Amniotic epithelial cell (primary cell): ENCODE results near the gene FRG2C.
"Not testable (repeated sequence)": the region's sequence is repeated elsewhere in the genome, so short reads cannot be mapped to it uniquely, and the experiment has no call there.

Experiments used
- DNase-seq: peaks from one replicate; pipeline ENCODE4 v3.0.0-alpha.2; 2010; ENCODE audit warnings: low read depth

FRG2C gene

GRCh38 chr3:75664028-75664427, at the start of gene FRG2C:
Gene FRG2C, plus strand, starts transcription at chr3:75664328. Its CDS starts 52 bp downstream, at chr3:75664380.
- DNase-seq: not testable (repeated sequence)

DNA sequence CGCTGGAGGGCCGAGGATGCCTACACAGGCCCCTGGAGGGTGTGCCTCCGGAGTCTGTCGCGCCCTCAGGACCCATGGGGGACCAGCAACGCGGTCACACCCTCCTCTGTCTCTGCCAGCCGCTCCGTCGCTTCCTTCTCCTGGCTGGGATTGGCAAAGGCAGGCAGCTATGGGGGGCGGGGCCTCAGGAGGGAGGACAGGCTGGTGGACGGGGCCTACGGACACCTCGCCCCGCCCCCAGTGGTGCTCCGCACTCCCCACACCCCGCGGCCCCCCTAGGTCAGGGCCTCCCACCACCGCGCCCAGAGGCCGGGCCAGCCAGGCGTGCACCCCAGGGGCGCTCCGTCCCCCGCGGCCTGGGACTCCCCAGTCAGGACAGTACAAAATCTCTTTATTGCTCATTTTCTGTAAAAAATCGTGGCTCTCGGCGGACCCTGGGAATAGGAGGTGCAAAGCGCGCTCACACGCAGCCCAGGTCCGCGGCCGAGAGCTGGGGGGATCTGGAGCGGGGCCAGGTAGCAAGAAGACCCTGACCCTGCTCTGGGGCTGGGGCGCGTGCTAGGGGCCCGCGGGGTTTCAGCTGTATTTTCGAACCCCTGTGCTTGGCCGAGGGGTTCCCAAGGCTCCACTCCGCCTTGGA, 45.3 kb upstream of the FRG2C start:
- not testable (repeated sequence) for DNase-seq

GRCh38 chr3:75619481-75620031, 44.6 kb upstream of the FRG2C start:
- not testable (repeated sequence) for DNase-seq

- DNase-seq: not testable (repeated sequence)
Observed at GRCh38 chr3:75621772-75622171, 42.4 kb upstream of the FRG2C start.

DNA sequence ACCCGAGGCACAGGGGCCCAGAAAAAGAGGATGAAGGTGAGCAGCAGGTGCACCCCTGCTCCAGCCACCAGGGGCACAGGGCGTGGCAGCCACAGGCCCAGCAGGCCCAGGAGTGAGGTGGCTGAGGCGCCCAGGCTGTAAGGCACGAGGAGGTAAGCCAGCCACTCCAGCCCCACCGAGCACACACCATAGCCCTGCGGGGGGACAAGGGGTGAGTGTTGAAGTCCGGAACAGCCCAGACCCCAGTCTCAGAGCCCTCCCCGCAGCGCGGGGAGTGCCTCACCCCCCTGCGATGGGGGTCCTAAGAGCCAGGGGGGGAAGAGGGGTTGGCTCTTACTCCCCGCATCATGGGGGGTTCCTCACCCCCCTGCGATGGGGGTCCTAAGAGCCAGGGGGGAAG, 40.5 kb upstream of the FRG2C start:
- not testable (repeated sequence) for DNase-seq

DNA sequence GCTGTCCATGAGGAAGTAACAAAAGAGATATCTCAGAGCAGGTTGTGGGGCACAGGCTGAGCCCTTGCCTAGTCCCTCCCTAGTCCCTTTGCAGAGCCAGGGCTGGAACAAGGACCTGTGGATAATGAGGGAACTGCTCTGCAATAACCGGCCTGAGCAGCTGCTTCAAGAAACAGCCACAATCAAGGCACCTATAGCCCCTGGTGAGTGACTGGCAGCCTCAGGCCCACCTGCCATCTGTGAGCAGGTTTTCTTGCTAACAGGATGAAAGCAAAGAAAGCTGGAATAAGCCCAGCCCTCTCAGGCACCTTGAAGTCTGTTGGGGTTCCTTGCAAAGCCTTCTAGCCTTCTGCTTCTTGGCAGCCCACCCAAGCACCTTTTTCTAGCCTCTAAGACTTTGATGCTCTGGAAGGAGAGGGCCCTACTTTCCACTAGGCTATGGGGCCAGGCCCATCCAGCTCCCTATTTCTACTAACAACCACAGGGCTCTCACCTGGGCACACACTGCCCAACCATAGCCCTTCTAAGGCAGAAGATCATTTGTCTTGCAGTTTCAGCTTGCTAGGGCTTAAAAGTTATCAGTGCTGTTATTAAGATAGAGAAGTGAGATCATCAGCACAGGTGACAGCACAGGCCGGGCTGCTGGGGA, 33.1 kb upstream of the FRG2C start:
- not testable (repeated sequence) for DNase-seq

- no peak for DNase-seq
Observed at GRCh38 chr3:75631541-75631940, 32.6 kb upstream of the FRG2C start.

GRCh38 chr3:75638947-75639346, 25.2 kb upstream of the FRG2C start:
- not testable (repeated sequence) for DNase-seq

DNA sequence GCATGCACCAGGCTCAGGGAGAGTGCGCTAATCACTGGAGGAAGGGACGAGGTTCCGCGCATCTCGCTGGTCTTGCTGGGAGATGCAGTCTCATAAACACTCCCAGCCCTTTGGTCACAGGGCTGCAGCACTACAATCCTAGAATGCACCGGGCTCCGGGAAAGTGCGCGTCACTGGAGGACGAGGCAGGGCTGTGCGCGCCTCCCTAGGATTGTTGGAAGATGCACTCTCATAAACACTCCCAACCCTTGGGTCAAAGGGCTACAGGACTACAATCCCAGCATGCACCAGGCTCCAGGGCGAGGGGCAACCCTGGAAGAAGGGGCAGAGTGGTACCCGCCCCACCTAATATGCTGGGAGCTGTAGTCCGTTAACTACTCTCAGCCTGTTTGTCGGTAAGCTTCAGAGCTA, 23.0 kb upstream of the FRG2C start:
- peak; percentile 90 for DNase-seq

DNA sequence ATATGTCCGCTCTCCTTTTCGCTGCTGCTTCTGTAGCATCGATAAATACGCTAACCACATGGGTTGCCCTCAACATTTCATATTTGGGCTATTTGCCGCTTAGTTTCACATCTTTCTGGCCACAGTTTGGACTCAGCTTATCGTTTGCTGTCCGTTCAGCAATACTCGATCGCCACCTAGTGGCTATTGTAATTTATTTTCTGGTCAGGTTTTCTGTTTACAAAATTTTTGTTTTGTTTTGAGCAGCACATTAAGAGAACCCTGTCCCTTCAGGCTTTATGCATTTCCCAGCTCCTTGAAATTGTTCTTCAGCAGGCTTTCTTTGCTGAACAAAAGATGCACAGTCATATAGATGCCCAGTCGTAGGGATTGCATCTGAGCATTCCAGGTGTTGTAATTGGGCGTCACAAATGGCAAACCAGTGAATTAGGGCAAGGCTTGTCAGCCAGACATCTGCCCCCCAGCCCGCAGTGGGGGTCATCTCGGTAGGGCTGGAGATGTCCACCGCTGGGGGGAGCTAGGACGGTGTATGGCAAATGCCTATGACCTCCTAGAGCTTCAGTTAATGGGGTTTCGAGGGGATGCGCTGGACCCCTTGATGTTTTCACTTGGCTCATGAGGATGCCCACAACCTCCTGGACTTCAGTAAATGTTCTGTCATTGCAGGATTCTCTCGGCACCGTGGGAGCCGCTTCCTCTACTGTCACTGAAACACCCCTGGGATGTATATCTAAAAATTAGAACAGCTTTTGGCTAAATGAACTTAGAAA, 20.9 kb upstream of the FRG2C start:
- DNase-seq: peak; percentile 37

DNA sequence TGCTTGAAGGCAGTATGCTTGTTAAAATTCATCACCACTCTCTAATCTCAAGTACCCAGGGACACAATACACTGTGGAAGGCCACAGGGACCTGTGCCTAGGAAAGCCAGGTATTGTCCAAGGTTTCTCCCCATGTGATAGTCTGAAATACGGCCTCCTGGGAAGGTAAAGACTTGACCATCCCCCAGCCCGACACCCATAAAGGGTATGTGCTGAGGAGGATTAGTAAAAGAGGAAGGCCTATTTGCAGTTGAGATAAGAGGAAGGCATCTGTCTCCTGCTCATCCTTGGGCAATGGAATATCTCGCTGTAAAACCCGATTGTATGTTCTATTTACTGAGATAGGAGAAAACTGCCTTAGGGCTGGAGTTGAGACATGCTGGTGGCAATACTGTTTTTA, 18.6 kb upstream of the FRG2C start:
- not testable (repeated sequence) for DNase-seq

DNA sequence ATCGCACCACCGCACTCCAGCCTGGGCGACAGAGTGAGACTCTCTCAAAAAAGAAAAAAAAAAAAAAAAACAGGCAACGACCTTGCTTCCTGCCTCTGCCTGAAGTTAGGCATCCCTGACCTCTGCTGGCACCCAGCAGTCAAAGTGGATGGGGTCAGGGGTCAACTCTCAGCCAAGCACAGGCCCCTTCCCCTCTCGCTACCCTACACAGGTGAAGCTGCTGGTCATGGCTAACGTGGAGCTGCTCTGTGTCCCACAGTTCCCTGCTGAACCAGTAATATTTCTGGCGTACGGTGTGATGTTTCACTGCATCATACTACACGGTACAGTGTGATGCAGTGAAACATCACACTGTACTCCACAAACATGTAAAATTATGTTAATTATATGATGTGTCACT, 13.9 kb upstream of the FRG2C start:
- DNase-seq: no peak

DNA sequence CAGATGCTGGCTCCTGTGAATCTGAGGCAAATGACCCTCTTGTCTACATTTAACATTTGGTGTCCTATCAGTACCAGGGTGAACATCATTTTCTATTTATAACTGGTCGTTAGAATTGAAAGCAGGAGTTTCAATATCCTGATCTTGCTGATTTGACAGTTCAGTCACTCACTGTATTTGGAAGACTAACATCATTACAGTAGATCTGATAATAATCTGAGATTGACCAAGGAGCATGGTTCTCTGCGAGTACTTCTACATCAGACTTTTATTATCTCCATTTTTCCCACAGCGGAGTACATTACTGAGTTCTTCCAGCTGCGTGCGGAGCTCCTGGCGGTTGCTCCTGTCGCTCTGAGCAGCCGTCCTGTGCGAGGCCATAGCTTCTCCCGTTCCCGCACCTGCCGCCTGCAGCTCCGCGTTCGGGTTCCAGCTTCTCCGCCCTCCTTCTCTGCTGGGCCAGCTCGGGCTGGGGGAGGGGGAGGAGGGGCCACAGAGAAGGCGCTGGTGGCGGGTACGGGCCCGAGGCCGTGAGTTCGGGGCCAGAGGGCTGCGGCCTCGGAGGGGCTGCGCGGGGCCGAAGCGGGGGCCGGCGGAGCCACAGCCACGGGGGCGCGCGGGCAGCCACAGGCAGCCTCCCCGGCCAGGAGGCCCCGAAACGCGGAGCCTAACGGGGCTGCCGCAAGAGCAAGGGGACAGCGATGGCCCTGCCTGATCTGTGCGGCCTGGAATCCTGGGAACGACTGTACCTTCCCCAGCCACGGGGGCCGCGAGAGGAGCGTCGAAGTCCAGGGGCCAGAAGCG, 8.8 kb upstream of the FRG2C start:
- DNase-seq: not testable (repeated sequence)

GRCh38 chr3:75655956-75656355, 8.2 kb upstream of the FRG2C start:
- DNase-seq: not testable (repeated sequence)

DNA sequence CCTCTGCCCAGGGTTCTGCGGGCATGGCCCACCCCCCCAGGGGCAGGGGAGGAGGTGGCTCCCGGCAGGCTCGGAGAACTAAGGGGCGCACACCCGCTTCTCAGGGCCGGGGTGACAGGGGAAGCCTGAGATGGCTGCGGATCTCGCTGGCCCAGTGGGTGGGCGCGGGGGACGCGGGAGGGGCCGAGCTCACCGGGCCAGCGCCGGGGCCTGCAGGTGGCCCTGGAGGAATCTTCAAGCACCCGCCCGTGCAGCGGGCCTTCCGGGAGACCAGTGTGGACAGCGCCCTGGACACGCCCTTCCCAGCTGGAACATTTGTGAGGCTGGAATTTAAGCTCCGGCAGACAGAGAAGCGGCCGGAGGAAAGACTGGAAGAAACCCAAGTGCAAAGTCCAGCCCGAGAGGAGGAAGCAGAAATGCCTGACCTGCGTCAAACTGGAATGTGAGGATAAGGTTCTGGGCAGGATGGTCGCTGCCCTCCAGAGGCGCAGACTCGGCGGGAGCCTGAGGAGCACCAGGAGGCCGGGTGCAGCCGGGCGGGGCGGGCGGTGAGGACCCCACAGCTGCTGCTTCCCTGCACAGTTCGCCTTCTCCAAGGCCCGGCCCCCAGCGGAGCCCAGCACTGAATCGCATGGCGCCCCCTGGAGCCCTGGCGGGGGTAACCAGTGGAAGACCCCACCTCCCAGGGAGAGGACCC, 5.6 kb upstream of the FRG2C start:
- DNase-seq: peak; percentile 21

- not testable (repeated sequence) for DNase-seq
Observed at GRCh38 chr3:75659108-75659433, 5.1 kb upstream of the FRG2C start.

GRCh38 chr3:75665626-75666025, 1.5 kb downstream of the FRG2C start:
- DNase-seq: not testable (repeated sequence)

DNA sequence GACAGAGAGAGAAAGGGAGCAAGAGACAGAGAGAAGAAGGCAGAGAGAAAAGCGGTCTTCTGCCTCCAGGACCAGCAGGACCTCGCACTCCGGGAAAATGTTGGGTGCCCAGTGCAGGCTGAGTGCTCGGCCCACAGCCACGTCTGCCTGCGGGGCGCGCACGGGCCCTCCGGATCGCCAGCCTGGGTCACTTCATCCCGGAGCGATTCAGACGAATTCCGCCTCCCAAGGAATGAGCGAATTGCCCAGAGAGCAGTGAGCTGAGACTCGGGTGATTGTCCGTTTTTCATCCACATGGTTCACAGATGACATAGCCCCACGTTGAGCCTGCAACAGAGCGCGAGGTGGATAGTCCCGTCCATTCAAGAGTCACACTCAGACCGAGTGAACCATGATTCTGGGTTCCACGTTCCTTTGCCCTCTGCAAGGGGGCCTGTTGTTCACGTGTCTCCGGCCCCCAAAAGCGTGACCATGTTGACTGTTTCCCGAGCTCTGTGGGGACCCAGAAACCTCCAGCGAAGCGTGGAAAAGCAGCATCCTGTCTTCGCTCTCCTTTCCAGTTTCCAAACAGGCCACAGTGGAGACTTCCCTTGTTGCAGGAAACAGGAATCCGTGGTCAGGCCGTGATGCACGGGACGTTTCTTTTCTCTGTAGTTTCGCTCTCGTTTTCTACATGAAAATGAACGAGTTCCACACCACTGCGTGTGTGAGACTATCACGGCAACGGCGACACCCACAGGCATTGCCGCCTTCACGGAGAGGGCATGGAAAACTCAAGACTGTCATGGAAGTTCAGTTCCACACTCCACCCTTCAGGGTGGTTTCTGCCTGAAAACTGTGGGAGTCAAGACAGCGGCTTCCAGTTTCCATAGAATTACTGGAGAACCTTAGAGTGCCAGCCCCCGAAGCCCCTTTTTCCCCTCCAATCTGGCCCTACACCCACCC, 3.9 kb downstream of the FRG2C start:
- not testable (repeated sequence) for DNase-seq

- DNase-seq: not testable (repeated sequence)
Observed at GRCh38 chr3:75668759-75669347, 4.7 kb downstream of the FRG2C start.
